Mammary epithelial cell (primary cell): ENCODE data around the gene TP53BP1.

Experiments
- EZH2 ChIP-seq: IDR thresholded peaks from 2 replicates; pipeline ENCODE4 v1.6.1; 2012; ENCODE audit warnings: low read length, inconsistent platforms, borderline replicate concordance
- TF ChIP-seq, protein P1 (sequence below), 2 donors: IDR thresholded peaks in 1 of 2; conservative IDR thresholded peaks in 1 of 2; 2 replicates each; pipeline ENCODE4 v1.5.1; 2011 to 2012; ENCODE audit warnings: inconsistent platforms in 2 of 2, low read length in 2 of 2, mild to moderate bottlenecking in 2 of 2, control low read depth in 1 of 2, low read depth in 1 of 2; ENCODE audit not compliant: insufficient read depth in 1 of 2; ENCODE audit errors: extremely low read depth in 1 of 2

DNA sequence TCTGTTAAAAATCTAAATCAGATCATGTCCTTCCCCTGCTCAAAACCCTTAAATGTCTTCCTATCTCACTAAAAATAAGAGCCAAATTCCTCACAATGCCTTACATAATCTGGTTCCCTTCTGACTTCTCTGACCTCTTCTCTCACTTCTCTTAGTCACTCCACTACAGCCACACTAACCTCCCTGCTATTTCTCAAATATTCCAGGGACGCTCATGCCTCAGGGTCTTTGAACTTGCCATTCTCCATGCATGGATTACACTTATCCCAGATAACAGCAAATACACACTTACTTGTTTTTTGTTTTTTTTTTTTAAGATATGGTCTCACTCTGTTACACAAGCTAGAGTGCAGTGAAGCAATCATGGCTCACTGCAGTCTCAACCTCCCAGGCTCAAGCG is 8.5 kb downstream of the TP53BP1 start:
- TF ChIP-seq, protein P1, sequence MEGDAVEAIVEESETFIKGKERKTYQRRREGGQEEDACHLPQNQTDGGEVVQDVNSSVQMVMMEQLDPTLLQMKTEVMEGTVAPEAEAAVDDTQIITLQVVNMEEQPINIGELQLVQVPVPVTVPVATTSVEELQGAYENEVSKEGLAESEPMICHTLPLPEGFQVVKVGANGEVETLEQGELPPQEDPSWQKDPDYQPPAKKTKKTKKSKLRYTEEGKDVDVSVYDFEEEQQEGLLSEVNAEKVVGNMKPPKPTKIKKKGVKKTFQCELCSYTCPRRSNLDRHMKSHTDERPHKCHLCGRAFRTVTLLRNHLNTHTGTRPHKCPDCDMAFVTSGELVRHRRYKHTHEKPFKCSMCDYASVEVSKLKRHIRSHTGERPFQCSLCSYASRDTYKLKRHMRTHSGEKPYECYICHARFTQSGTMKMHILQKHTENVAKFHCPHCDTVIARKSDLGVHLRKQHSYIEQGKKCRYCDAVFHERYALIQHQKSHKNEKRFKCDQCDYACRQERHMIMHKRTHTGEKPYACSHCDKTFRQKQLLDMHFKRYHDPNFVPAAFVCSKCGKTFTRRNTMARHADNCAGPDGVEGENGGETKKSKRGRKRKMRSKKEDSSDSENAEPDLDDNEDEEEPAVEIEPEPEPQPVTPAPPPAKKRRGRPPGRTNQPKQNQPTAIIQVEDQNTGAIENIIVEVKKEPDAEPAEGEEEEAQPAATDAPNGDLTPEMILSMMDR (conservative IDR thresholded peaks at IDR 0.05 in 1 of 2, IDR thresholded peaks at IDR 0.05 in 1 of 2; ENCODE audit: extremely low read depth in 1 of 2, insufficient read depth in 1 of 2, low read depth in 1 of 2, low read length in 2 of 2): no peak
- TF ChIP-seq EZH2: no peak
